GM12891 (cell line): ENCODE data around the gene SYNC.

ENCODE experiments used
- POLR2A ChIP-seq: IDR thresholded peaks from 2 replicates; pipeline ENCODE4 v1.6.1; 2011; ENCODE audit warnings: low read depth, low read length, control low read depth
- POLR2AphosphoS5 ChIP-seq: IDR thresholded peaks from 2 replicates; pipeline ENCODE4 v1.6.1; 2011; ENCODE audit warnings: low read depth, low read length, control low read depth

GRCh38 chr1:32748348-32748747 is 45.8 kb upstream of the SYNC start:
- TF ChIP-seq POLR2A (no peak), POLR2AphosphoS5 (no peak)
